Breast epithelium (tissue), 3 donors: ENCODE results near the gene PFAS.

Source experiments
- POLR2A ChIP-seq: fragments of 450-650 bp; IDR thresholded peaks from one replicate; pipeline ENCODE4 v1.6.1; 2016; ENCODE audit warnings: antibody characterized with exemption, mild to moderate bottlenecking, moderate library complexity
- POLR2AphosphoS5 ChIP-seq, 3 donors: sonication (generic); formaldehyde crosslinking; IDR thresholded peaks; one replicate each; pipeline ENCODE4 v1.6.1; 2017; ENCODE audit warnings: antibody characterized with exemption in 3 of 3
- TF ChIP-seq, protein P1 (sequence below), 3 donors: fragments of 450-650 bp; IDR thresholded peaks; one replicate each; pipeline ENCODE4 v1.5.1; 2016 to 2017; ENCODE audit warnings: antibody characterized with exemption in 3 of 3, mild to moderate bottlenecking in 3 of 3, moderate library complexity in 3 of 3

DNA sequence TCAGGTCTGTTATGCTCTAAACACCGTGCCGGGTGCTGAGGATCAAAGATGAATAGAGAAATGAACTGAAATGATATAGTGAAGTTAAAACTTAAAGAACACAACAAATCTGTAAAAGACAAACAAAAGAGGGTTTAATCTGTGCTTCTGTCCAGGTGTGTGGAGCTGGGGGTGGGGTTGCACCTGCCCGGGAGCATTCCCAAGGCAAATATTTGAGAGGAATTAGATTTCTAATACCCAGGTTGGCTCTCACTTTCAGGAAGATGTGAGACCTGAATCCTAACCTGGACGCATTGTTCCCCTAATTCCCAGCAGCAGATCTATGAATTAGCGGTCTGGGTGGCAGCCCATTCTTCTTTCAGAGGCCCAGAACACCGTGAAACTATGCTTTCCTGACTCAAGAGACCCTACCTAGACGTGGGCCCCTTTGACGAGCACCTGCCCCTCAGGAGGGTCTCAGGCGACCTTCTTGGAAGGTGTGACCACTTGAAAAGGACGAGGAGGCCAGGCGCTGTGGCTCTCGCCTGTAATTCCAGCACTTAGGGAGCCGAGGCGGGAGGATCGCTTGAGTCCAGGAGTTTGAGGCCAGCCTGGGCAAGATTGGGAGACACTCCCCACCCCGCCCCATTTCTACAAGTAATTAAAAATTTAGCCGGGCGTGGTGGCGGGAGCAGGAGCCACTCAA, 38.7 kb downstream of the PFAS start:
- TF ChIP-seq, protein P1, sequence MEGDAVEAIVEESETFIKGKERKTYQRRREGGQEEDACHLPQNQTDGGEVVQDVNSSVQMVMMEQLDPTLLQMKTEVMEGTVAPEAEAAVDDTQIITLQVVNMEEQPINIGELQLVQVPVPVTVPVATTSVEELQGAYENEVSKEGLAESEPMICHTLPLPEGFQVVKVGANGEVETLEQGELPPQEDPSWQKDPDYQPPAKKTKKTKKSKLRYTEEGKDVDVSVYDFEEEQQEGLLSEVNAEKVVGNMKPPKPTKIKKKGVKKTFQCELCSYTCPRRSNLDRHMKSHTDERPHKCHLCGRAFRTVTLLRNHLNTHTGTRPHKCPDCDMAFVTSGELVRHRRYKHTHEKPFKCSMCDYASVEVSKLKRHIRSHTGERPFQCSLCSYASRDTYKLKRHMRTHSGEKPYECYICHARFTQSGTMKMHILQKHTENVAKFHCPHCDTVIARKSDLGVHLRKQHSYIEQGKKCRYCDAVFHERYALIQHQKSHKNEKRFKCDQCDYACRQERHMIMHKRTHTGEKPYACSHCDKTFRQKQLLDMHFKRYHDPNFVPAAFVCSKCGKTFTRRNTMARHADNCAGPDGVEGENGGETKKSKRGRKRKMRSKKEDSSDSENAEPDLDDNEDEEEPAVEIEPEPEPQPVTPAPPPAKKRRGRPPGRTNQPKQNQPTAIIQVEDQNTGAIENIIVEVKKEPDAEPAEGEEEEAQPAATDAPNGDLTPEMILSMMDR (IDR thresholded peaks at IDR 0.05): no peak
- TF ChIP-seq POLR2A (no peak), POLR2AphosphoS5 (IDR thresholded peaks at IDR 0.05) (no peak)
